Panc1 (cell line): ENCODE data around the gene UBE2E1.

Experiments used
- SIN3A ChIP-seq: IDR thresholded peaks from 2 replicates; pipeline ENCODE4 v1.6.1; 2012; ENCODE audit warnings: low read depth, mild to moderate bottlenecking, low read length, moderate library complexity, borderline replicate concordance; ENCODE audit not compliant: insufficient read depth
- TF ChIP-seq, protein P1 (sequence below): fragments of 450-650 bp; IDR thresholded peaks from 2 replicates; pipeline ENCODE4 v1.5.1; 2017; ENCODE audit warnings: mild to moderate bottlenecking

DNA sequence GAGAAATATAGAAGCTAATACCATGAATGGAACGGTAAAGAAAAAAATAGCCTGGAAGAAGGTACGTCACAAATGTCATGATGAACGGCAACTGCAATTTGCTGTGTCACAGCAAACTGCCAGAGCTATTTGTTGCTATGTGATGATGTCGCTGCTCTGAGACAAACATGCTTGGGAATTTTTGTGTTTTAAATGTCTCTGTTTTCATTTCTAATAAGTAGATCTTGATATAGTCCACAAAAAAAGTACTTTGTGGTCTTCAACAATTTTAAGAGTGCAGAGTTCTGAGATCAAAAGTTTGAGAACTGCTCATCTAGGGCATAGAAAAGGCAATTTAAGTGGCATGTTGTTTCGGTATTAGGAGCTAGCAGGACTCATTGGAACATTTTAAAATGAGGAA is 135.0 kb downstream of the UBE2E1 start:
- TF ChIP-seq, protein P1, sequence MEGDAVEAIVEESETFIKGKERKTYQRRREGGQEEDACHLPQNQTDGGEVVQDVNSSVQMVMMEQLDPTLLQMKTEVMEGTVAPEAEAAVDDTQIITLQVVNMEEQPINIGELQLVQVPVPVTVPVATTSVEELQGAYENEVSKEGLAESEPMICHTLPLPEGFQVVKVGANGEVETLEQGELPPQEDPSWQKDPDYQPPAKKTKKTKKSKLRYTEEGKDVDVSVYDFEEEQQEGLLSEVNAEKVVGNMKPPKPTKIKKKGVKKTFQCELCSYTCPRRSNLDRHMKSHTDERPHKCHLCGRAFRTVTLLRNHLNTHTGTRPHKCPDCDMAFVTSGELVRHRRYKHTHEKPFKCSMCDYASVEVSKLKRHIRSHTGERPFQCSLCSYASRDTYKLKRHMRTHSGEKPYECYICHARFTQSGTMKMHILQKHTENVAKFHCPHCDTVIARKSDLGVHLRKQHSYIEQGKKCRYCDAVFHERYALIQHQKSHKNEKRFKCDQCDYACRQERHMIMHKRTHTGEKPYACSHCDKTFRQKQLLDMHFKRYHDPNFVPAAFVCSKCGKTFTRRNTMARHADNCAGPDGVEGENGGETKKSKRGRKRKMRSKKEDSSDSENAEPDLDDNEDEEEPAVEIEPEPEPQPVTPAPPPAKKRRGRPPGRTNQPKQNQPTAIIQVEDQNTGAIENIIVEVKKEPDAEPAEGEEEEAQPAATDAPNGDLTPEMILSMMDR = no peak
- no peak for TF ChIP-seq SIN3A
